Neuron (in vitro differentiated cells): ENCODE data around the gene CLIC5.
"Not testable (repeated sequence)": the region's sequence is repeated elsewhere in the genome, so short reads cannot be mapped to it uniquely, and the experiment has no call there.

Experiments used
- H2AFZ ChIP-seq: one replicate; pipeline ENCODE4 v1.6.1; 2013; ENCODE audit warnings: low read depth, mild to moderate bottlenecking, inconsistent platforms, low read length, moderate library complexity
- H3K27me3 ChIP-seq: one replicate; pipeline ENCODE4 v1.6.1; 2013; ENCODE audit warnings: low read length; ENCODE audit not compliant: insufficient read depth
- H3K36me3 ChIP-seq: one replicate; pipeline ENCODE4 v1.6.1; 2013; ENCODE audit warnings: low read length; ENCODE audit not compliant: insufficient read depth
- H3K4me1 ChIP-seq: one replicate; pipeline ENCODE4 v1.6.1; 2013; ENCODE audit warnings: low read length; ENCODE audit not compliant: insufficient read depth
- H3K4me3 ChIP-seq: 2 replicates; pipeline ENCODE4 v1.5.1; 2013; ENCODE audit warnings: mild to moderate bottlenecking, low read length, moderate library complexity
- H3K9me3 ChIP-seq: one replicate; pipeline ENCODE4 v1.6.1; 2013; ENCODE audit warnings: low read length

The CLIC5 gene

GRCh38 chr6:45942953-45943352, 72.7 kb downstream of the CLIC5 start:
- Histone ChIP-seq H3K9me3 (no peaks in the 10 kb centered on the region), H3K36me3 (no peaks in the 10 kb centered on the region), H3K27me3 (no peaks in the 10 kb centered on the region), H3K4me3 (no peak overlapping the region), H3K4me1 (no peaks in the 10 kb centered on the region), H2AFZ (no peak overlapping the region)

DNA sequence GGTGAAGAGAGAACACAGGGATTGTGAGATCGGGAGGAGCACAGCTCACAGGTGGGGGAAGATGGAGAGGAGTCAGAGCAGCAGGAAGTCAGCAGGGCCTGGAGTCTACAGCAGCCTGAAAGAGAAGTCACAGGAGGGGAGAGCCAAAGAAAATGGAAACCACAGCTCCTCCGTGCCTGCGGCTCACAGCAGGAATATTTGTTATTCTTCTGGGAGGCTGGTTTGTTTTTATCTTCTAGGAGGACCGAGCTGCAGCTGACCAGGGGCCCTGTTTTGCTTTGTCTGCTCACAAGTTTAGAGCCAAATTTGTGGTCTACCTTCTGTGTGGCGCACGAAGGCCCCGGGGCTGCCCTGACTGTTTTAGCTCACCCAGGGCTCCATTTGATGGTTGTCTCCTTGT, 81.8 kb downstream of the CLIC5 start:
- Histone ChIP-seq H3K4me1 (no peaks in the 10 kb centered on the region), H2AFZ (no peak overlapping the region), H3K4me3 (no peak overlapping the region)

DNA sequence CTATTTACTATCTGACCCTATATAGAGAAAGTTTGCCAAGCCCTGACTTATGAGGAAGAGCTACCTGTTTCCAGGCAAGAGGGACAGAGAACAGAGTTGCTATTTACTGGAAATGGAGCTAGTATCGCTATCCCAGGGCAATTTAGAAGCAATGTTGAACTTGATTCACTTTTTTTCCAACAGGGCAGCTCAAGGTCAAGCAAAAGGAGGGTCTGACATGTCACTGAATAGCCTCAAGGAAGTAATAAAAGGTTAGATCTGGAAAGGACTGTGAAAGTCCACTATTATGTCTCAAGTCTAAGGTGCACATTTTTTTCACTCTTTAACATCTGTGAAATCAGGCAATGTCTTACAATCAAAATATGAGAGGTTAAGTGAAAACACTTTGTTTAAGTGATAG, 84.4 kb downstream of the CLIC5 start:
- no peaks in the 10 kb centered on the region for H3K9me3 ChIP-seq
- H3K4me3 ChIP-seq, result no peak overlapping the region
- no peaks in the 10 kb centered on the region for H3K27me3 ChIP-seq

More for the DNA sequence above, 81.8 kb downstream of the CLIC5 start:
- H3K27me3 ChIP-seq, result no peaks in the 10 kb centered on the region
- no peaks in the 10 kb centered on the region for H3K9me3 ChIP-seq
- no peaks in the 10 kb centered on the region for H3K36me3 ChIP-seq

DNA sequence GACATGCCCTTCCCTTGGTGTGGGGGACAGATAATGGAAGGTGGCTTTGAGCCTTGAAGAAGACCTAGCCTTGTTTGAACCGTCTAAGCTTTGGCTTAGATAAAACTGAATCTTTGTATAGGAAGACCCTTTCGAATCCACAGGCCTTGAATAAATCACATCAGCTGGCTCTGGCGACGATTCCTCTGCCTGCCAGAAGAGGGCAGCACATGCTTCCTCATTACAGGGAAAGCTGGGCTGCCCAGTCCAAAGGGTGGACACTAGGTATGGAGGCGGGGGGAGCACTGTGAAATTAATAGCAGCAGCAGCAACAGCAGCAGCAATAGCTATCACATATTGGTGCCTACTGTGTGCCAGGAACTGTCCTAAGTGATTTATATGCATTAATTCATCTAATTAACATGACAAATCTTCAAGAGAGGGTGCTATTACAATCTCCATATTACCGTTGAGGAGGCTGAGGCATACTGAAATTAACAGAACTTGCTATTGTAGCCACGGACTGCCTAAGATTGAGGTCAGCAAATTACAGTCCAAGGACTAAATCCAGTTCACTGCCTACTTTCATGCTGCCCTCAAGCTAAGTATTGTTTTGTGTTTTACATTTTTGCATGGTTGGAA, 85.1 kb downstream of the CLIC5 start:
- H3K9me3 ChIP-seq, result no peaks in the 10 kb centered on the region
- H3K27me3 ChIP-seq, result no peaks in the 10 kb centered on the region
- H3K4me1 ChIP-seq, result no peaks in the 10 kb centered on the region
- no peak overlapping the region for H3K4me3 ChIP-seq
- no peak overlapping the region for H2AFZ ChIP-seq
- H3K36me3 ChIP-seq, result no peaks in the 10 kb centered on the region

More for the DNA sequence above, 84.4 kb downstream of the CLIC5 start:
- Histone ChIP-seq H2AFZ (no peak overlapping the region), H3K4me1 (no peaks in the 10 kb centered on the region), H3K36me3 (no peaks in the 10 kb centered on the region)

DNA sequence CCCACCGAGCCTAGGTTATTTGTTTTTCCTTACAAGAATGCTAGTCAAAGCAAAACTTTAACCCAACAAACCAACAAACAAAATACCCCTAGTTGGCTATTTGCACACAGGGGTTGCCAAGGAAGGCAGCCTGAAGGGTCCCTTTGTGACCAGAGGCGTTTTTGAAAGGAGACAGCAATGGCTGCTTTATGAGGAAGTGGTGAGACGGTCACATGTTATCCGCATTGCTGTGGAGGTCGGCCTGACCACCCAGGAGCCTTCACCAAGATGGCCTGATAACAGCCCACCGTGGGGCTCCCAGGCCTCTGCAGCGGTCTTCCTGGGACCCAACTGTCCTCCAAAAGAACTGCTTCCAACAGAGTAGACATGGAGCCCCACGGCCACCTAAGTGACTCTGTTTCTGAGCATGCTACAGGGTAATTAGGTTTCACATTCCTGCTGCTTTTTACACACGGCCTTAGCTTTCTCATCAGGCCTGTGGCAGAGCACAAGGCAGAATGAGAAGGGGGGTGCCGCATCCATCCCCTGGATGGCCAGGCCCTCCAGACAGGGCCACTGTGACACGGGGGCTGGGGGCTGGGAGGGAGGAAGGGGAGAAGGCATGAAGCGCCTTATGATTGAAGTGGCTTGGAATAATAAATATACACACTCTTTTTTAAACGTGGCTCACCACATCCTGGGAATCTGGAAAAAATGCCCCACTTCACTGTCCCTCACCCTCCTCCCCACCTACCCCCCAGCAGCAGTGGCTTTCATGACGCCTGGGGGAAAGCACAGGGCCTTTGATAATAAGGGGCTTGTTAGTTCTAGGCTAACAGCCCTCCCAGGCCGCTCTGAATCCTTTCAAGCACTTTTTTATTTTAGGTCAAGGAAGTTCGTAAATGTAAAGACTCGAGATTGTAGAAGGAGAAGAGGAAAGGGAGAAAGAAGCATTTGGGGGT, 86.0 kb downstream of the CLIC5 start:
- Histone ChIP-seq H3K4me3 (no peak overlapping the region), H3K9me3 (no peaks in the 10 kb centered on the region), H2AFZ (no peak overlapping the region), H3K4me1 (no peaks in the 10 kb centered on the region), H3K36me3 (no peaks in the 10 kb centered on the region), H3K27me3 (no peaks in the 10 kb centered on the region)

GRCh38 chr6:45928721-45929305, 86.8 kb downstream of the CLIC5 start:
- no peaks in the 10 kb centered on the region for H3K9me3 ChIP-seq
- no peaks in the 10 kb centered on the region for H3K27me3 ChIP-seq
- no peak overlapping the region for H2AFZ ChIP-seq
- H3K36me3 ChIP-seq, result no peaks in the 10 kb centered on the region
- no peaks in the 10 kb centered on the region for H3K4me1 ChIP-seq
- H3K4me3 ChIP-seq, result no peak overlapping the region

DNA sequence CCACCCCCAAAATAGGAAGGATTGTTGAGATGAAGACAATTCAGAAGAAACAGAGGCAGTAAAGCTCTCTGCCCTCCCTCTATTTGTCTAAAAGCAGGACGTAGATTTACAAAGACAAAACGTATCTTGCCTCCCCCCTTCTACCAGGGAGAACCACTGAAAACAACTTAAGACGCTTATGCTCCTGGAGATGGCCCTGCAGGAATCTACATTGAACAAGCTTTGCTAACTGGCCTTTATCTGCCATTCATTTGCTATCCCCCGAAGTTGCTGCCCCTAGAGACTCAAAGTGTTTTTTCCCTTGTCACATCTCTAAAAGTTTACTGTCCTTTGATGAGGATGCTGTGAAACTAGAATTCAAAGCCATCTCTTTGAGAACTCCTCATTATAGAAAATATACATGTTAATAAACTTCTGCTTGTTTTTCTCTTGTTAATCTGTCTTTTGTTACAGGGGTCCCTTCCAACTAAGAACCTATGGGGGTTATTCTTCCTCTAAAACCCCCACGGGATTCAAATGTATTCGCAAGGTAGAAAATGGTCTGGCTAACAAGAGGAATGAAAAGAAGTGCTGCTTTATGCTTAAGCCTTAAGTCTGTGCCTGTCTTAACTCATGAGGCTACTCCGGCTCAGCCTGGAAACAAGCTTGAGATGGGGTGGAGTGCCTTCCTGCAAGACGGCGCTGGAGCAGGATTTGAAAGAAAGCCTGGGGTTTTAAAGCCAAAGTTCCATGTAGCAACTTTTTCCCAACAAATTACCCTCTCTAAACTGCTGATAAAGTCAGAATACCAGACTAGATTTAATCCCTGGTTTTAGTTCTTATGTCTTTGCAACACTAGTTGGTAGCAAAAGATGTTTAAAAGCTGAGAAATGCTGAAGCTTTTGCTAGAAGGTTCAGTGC, 88.0 kb downstream of the CLIC5 start:
- no peak overlapping the region for H3K4me3 ChIP-seq
- no peaks in the 10 kb centered on the region for H3K27me3 ChIP-seq
- H3K36me3 ChIP-seq, result no peaks in the 10 kb centered on the region
- H3K9me3 ChIP-seq, result no peaks in the 10 kb centered on the region
- H3K4me1 ChIP-seq, result no peaks in the 10 kb centered on the region
- H2AFZ ChIP-seq, result no peak overlapping the region

- H3K36me3 ChIP-seq, H3K4me3 ChIP-seq, H2AFZ ChIP-seq: not testable (repeated sequence)
These were observed 89.2 kb downstream of the CLIC5 start for GRCh38 chr6:45926423-45926822.

GRCh38 chr6:45924763-45925342, 90.8 kb downstream of the CLIC5 start:
- no peak overlapping the region for H3K4me3 ChIP-seq
- no peaks in the 10 kb centered on the region for H3K9me3 ChIP-seq
- no peak overlapping the region for H2AFZ ChIP-seq
- H3K36me3 ChIP-seq, result no peaks in the 10 kb centered on the region
- no peaks in the 10 kb centered on the region for H3K27me3 ChIP-seq
- no peaks in the 10 kb centered on the region for H3K4me1 ChIP-seq

More at GRCh38 chr6:45926423-45926822, 89.2 kb downstream of the CLIC5 start:
- not testable (repeated sequence) for H3K27me3 ChIP-seq, H3K4me1 ChIP-seq, H3K9me3 ChIP-seq

- Histone ChIP-seq H2AFZ (no peak overlapping the region), H3K4me3 (no peak overlapping the region), H3K4me1 (no peaks in the 10 kb centered on the region), H3K9me3 (no peaks in the 10 kb centered on the region), H3K27me3 (no peaks in the 10 kb centered on the region), H3K36me3 (no peaks in the 10 kb centered on the region)
These were observed 91.7 kb downstream of the CLIC5 start for GRCh38 chr6:45923831-45924391.

GRCh38 chr6:45922728-45923351, 92.8 kb downstream of the CLIC5 start:
- Histone ChIP-seq H3K36me3 (no peaks in the 10 kb centered on the region), H3K9me3 (no peaks in the 10 kb centered on the region), H3K4me1 (no peaks in the 10 kb centered on the region), H2AFZ (no peak overlapping the region), H3K4me3 (no peak overlapping the region), H3K27me3 (no peaks in the 10 kb centered on the region)
